LoVo (cell line): ENCODE measurements around the gene SCIN.
A peak's percentile ranks its signal among the peaks of the same experiment; 100 is the strongest.
"Not testable (repeated sequence)": the region's sequence is repeated elsewhere in the genome, so short reads cannot be mapped to it uniquely, and the experiment has no call there.

Source experiments
- DNase-seq: peaks from one replicate; pipeline ENCODE4 v3.0.0-alpha.2; 2016; ENCODE audit warnings: low spot score

Gene SCIN

GRCh38 chr7:12688485-12689170 is 118.1 kb downstream of the SCIN start:
- not testable (repeated sequence) for DNase-seq

- DNase-seq, result no peak
These were observed 118.9 kb downstream of the SCIN start for GRCh38 chr7:12689451-12689850.

- DNase-seq, result no peak
These were observed 119.7 kb downstream of the SCIN start for GRCh38 chr7:12690041-12690878.

- not testable (repeated sequence) for DNase-seq
These were observed 120.9 kb downstream of the SCIN start for GRCh38 chr7:12691388-12691787.

GRCh38 chr7:12692035-12692434 is 121.5 kb downstream of the SCIN start:
- DNase-seq, result no peak

GRCh38 chr7:12692479-12693259 is 122.1 kb downstream of the SCIN start:
- DNase-seq, result no peak

GRCh38 chr7:12694817-12695216 is 124.3 kb downstream of the SCIN start:
- no peak for DNase-seq

- peak; percentile 73 for DNase-seq
These were observed 125.4 kb downstream of the SCIN start for GRCh38 chr7:12695965-12696364.

- DNase-seq, result no peak
These were observed 128.8 kb downstream of the SCIN start for GRCh38 chr7:12699299-12699698.

GRCh38 chr7:12701433-12701832 is 130.9 kb downstream of the SCIN start:
- no peak for DNase-seq

- no peak for DNase-seq
These were observed 133.4 kb downstream of the SCIN start for GRCh38 chr7:12703881-12704280.

- DNase-seq, result no peak
These were observed 135.4 kb downstream of the SCIN start for GRCh38 chr7:12705878-12706277.

- peak; percentile 49 for DNase-seq
These were observed 136.5 kb downstream of the SCIN start for GRCh38 chr7:12706900-12707536.

GRCh38 chr7:12708314-12708713 is 137.8 kb downstream of the SCIN start:
- DNase-seq, result no peak
